Measurements from ENCODE around the gene HOXC9.

The HOXC9 gene

GRCh38 chr12:54025499-54026405, 25.8 kb downstream of the HOXC9 start:
- WGBS (ENCODE audit: extremely low coverage, insufficient coverage, low lambda C conversion rate) = no CpG with 5 or more reads among the region's 7 CpGs
- H3K27me3 ChIP-seq (ENCODE audit: insufficient read depth, low read length, poor library complexity) = peaks cover 92% of the 10 kb centered on the region

GRCh38 chr12:54026640-54027441, 26.9 kb downstream of the HOXC9 start:
- no peak overlapping the region for H3K23ac ChIP-seq (ENCODE audit: low read length)
- H3K9ac ChIP-seq (ENCODE audit: low read length) = no peak overlapping the region
- H3K4me1 ChIP-seq (ENCODE audit: control insufficient read depth, low read depth, low read length) = no peaks in the 10 kb centered on the region
- no peak overlapping the region for H4K8ac ChIP-seq (ENCODE audit: low read depth, low read length)
- no peak overlapping the region for H2BK15ac ChIP-seq (replicated peaks; ENCODE audit: low read depth)
- no peaks in the 10 kb centered on the region for H3K79me2 ChIP-seq (ENCODE audit: control insufficient read depth, insufficient read depth, low read length)
- H3K18ac ChIP-seq (ENCODE audit: low read length) = no peak overlapping the region
- H3K79me1 ChIP-seq (ENCODE audit: low read length) = no peaks in the 10 kb centered on the region
- no peak overlapping the region for H2AK5ac ChIP-seq (ENCODE audit: low read length)
- H3K4me3 ChIP-seq (ENCODE audit: low read length) = no peak overlapping the region
- no peak overlapping the region for H4K5ac ChIP-seq (ENCODE audit: low read length)
- no peaks in the 10 kb centered on the region for H3K36me3 ChIP-seq (ENCODE audit: control insufficient read depth, insufficient read depth, low read length)
- DNase-seq = no peak
- H3K27me3 ChIP-seq (ENCODE audit: insufficient read depth, low read length, poor library complexity) = peaks cover 92% of the 10 kb centered on the region
- no peak overlapping the region for H3K4ac ChIP-seq (ENCODE audit: low read depth, low read length)
- H2BK120ac ChIP-seq (ENCODE audit: low read depth, low read length) = no peak overlapping the region
- no peak overlapping the region for H3K27ac ChIP-seq (ENCODE audit: low read depth, low read length)
- H3K4me2 ChIP-seq (ENCODE audit: low read length) = no peak overlapping the region
- WGBS (ENCODE audit: extremely low coverage, insufficient coverage, low lambda C conversion rate) = no CpG with 5 or more reads among the region's 22 CpGs
- H3K56ac ChIP-seq (ENCODE audit: low read length) = no peak overlapping the region
- no peak overlapping the region for H2BK5ac ChIP-seq (ENCODE audit: low read length)

More at GRCh38 chr12:54025499-54026405, 25.8 kb downstream of the HOXC9 start:
- H3K9ac ChIP-seq (ENCODE audit: low read length) = no peak overlapping the region
- H4K5ac ChIP-seq (ENCODE audit: low read length) = no peak overlapping the region
- no peak overlapping the region for H2BK15ac ChIP-seq (replicated peaks; ENCODE audit: low read depth)
- no peak overlapping the region for H3K18ac ChIP-seq (ENCODE audit: low read length)
- no peak overlapping the region for H4K8ac ChIP-seq (ENCODE audit: low read depth, low read length)
- no peak overlapping the region for H2BK120ac ChIP-seq (ENCODE audit: low read depth, low read length)
- no peak overlapping the region for H3K23ac ChIP-seq (ENCODE audit: low read length)
- no peaks in the 10 kb centered on the region for H3K79me2 ChIP-seq (ENCODE audit: control insufficient read depth, insufficient read depth, low read length)
- H2BK5ac ChIP-seq (ENCODE audit: low read length) = no peak overlapping the region
- H3K79me1 ChIP-seq (ENCODE audit: low read length) = no peaks in the 10 kb centered on the region
- H3K56ac ChIP-seq (ENCODE audit: low read length) = no peak overlapping the region
- no peak overlapping the region for H3K4me3 ChIP-seq (ENCODE audit: low read length)
- H3K27ac ChIP-seq (ENCODE audit: low read depth, low read length) = no peak overlapping the region
- DNase-seq = no peak
- no peak overlapping the region for H3K4ac ChIP-seq (ENCODE audit: low read depth, low read length)
- H3K4me2 ChIP-seq (ENCODE audit: low read length) = no peak overlapping the region
- H2AK5ac ChIP-seq (ENCODE audit: low read length) = no peak overlapping the region
- no peaks in the 10 kb centered on the region for H3K36me3 ChIP-seq (ENCODE audit: control insufficient read depth, insufficient read depth, low read length)
- no peaks in the 10 kb centered on the region for H3K4me1 ChIP-seq (ENCODE audit: control insufficient read depth, low read depth, low read length)

- Histone ChIP-seq H3K27me3 (ENCODE audit: insufficient read depth, low read length, poor library complexity) (peaks cover 94% of the 10 kb centered on the region), H3K23ac (ENCODE audit: low read length) (no peak overlapping the region), H3K27ac (ENCODE audit: low read depth, low read length) (no peak overlapping the region)
Observed at GRCh38 chr12:54027442-54027786, 27.5 kb downstream of the HOXC9 start.

DNA sequence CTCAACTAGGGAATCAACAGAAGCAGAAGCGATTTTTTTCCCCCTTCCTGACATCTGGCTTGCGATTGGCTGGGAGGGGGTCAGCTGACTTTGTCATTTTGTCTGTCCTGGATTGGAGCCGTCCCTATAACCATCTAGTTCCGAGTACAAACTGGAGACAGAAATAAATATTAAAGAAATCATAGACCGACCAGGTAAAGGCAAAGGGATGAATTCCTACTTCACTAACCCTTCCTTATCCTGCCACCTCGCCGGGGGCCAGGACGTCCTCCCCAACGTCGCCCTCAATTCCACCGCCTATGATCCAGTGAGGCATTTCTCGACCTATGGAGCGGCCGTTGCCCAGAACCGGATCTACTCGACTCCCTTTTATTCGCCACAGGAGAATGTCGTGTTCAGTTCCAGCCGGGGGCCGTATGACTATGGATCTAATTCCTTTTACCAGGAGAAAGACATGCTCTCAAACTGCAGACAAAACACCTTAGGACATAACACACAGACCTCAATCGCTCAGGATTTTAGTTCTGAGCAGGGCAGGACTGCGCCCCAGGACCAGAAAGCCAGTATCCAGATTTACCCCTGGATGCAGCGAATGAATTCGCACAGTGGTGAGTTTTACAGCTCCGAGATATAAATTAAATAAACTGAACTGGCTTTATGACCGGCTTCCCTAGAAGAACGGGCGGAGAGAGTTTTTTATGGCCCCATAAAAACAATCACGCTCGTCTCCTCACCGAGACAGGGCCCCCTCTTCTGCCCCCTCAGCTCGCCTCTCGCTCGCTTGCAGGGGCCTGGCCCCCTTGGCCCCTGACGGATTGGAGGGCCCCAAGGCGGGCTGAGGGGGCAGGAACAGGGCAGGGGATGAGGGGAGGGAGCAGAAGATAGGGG, 28.6 kb downstream of the HOXC9 start, which contains the start of gene HOXC6:
HOXC6 (plus strand) TSS at position 127 of the 888 bp plus-strand sequence; CDS start at position 209, 82 bp downstream.
- Histone ChIP-seq H3K79me2 (ENCODE audit: control insufficient read depth, insufficient read depth, low read length) (no peaks in the 10 kb centered on the region), H3K4me3 (ENCODE audit: low read length) (no peak within 1 kb of the TSS), H3K4ac (ENCODE audit: low read depth, low read length) (no peak within 1 kb of the TSS), H4K5ac (ENCODE audit: low read length) (no peak within 1 kb of the TSS), H3K23ac (ENCODE audit: low read length) (no peak within 1 kb of the TSS), H2BK120ac (ENCODE audit: low read depth, low read length) (no peak within 1 kb of the TSS), H2BK15ac (replicated peaks; ENCODE audit: low read depth) (no peak within 1 kb of the TSS), H3K27me3 (ENCODE audit: insufficient read depth, low read length, poor library complexity) (peaks cover 92% of the 10 kb centered on the region), H3K9ac (ENCODE audit: low read length) (no peak within 1 kb of the TSS), H2AK5ac (ENCODE audit: low read length) (no peak within 1 kb of the TSS), H3K79me1 (ENCODE audit: low read length) (no peaks in the 10 kb centered on the region), H3K27ac (ENCODE audit: low read depth, low read length) (no peak within 1 kb of the TSS), H3K4me1 (ENCODE audit: control insufficient read depth, low read depth, low read length) (no peaks in the 10 kb centered on the region), H3K18ac (ENCODE audit: low read length) (no peak within 1 kb of the TSS), H2BK5ac (ENCODE audit: low read length) (no peak within 1 kb of the TSS), H3K36me3 (ENCODE audit: control insufficient read depth, insufficient read depth, low read length) (no peaks in the 10 kb centered on the region), H3K56ac (ENCODE audit: low read length) (no peak within 1 kb of the TSS), H3K4me2 (ENCODE audit: low read length) (no peak within 1 kb of the TSS), H4K8ac (ENCODE audit: low read depth, low read length) (no peak within 1 kb of the TSS)
- DNase-seq = no peak
- no CpG with 5 or more reads among the region's 36 CpGs for WGBS (ENCODE audit: extremely low coverage, insufficient coverage, low lambda C conversion rate)

More at GRCh38 chr12:54027442-54027786, 27.5 kb downstream of the HOXC9 start:
- no peak for DNase-seq
- H3K79me1 ChIP-seq (ENCODE audit: low read length) = no peaks in the 10 kb centered on the region
- no peaks in the 10 kb centered on the region for H3K4me1 ChIP-seq (ENCODE audit: control insufficient read depth, low read depth, low read length)
- H2BK5ac ChIP-seq (ENCODE audit: low read length) = no peak overlapping the region
- no peak overlapping the region for H2BK15ac ChIP-seq (replicated peaks; ENCODE audit: low read depth)
- no peak overlapping the region for H2BK120ac ChIP-seq (ENCODE audit: low read depth, low read length)
- no peak overlapping the region for H3K4me2 ChIP-seq (ENCODE audit: low read length)
- no peak overlapping the region for H2AK5ac ChIP-seq (ENCODE audit: low read length)
- no peak overlapping the region for H3K4me3 ChIP-seq (ENCODE audit: low read length)
- no peaks in the 10 kb centered on the region for H3K79me2 ChIP-seq (ENCODE audit: control insufficient read depth, insufficient read depth, low read length)
- H3K56ac ChIP-seq (ENCODE audit: low read length) = no peak overlapping the region
- H3K18ac ChIP-seq (ENCODE audit: low read length) = no peak overlapping the region
- H4K5ac ChIP-seq (ENCODE audit: low read length) = no peak overlapping the region
- H3K36me3 ChIP-seq (ENCODE audit: control insufficient read depth, insufficient read depth, low read length) = no peaks in the 10 kb centered on the region
- WGBS (ENCODE audit: extremely low coverage, insufficient coverage, low lambda C conversion rate) = 100% methylated on average over 1 of the region's 3 CpGs
- H4K8ac ChIP-seq (ENCODE audit: low read depth, low read length) = no peak overlapping the region
- no peak overlapping the region for H3K4ac ChIP-seq (ENCODE audit: low read depth, low read length)
- no peak overlapping the region for H3K9ac ChIP-seq (ENCODE audit: low read length)

DNA sequence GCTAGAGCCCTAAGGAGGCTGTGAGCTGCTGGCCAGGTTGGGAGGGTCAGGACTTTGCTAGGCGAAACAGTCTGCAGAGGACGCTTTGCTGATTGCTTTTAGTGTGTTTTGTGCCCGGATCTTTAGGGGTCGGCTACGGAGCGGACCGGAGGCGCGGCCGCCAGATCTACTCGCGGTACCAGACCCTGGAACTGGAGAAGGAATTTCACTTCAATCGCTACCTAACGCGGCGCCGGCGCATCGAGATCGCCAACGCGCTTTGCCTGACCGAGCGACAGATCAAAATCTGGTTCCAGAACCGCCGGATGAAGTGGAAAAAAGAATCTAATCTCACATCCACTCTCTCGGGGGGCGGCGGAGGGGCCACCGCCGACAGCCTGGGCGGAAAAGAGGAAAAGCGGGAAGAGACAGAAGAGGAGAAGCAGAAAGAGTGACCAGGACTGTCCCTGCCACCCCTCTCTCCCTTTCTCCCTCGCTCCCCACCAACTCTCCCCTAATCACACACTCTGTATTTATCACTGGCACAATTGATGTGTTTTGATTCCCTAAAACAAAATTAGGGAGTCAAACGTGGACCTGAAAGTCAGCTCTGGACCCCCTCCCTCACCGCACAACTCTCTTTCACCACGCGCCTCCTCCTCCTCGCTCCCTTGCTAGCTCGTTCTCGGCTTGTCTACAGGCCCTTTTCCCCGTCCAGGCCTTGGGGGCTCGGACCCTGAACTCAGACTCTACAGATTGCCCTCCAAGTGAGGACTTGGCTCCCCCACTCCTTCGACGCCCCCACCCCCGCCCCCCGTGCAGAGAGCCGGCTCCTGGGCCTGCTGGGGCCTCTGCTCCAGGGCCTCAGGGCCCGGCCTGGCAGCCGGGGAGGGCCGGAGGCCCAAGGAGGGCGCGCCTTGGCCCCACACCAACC, 29.8 kb downstream of the HOXC9 start:
- no peak overlapping the region for H2BK5ac ChIP-seq (ENCODE audit: low read length)
- H3K4me2 ChIP-seq (ENCODE audit: low read length) = peak overlapping the region; percentile 36
- H3K4me3 ChIP-seq (ENCODE audit: low read length) = no peak overlapping the region
- H3K36me3 ChIP-seq (ENCODE audit: control insufficient read depth, insufficient read depth, low read length) = no peaks in the 10 kb centered on the region
- no peak overlapping the region for H4K5ac ChIP-seq (ENCODE audit: low read length)
- no peak overlapping the region for H2BK15ac ChIP-seq (replicated peaks; ENCODE audit: low read depth)
- H3K56ac ChIP-seq (ENCODE audit: low read length) = peak overlapping the region; percentile 34
- H3K18ac ChIP-seq (ENCODE audit: low read length) = no peak overlapping the region
- no peak overlapping the region for H2BK120ac ChIP-seq (ENCODE audit: low read depth, low read length)
- no CpG with 5 or more reads among the region's 53 CpGs for WGBS (ENCODE audit: extremely low coverage, insufficient coverage, low lambda C conversion rate)
- no peak overlapping the region for H3K27ac ChIP-seq (ENCODE audit: low read depth, low read length)
- H3K79me1 ChIP-seq (ENCODE audit: low read length) = no peaks in the 10 kb centered on the region
- H2AK5ac ChIP-seq (ENCODE audit: low read length) = no peak overlapping the region
- H3K4me1 ChIP-seq (ENCODE audit: control insufficient read depth, low read depth, low read length) = no peaks in the 10 kb centered on the region
- H3K79me2 ChIP-seq (ENCODE audit: control insufficient read depth, insufficient read depth, low read length) = no peaks in the 10 kb centered on the region
- H4K8ac ChIP-seq (ENCODE audit: low read depth, low read length) = no peak overlapping the region
- no peak overlapping the region for H3K4ac ChIP-seq (ENCODE audit: low read depth, low read length)
- peak overlapping the region; percentile 19 for H3K9ac ChIP-seq (ENCODE audit: low read length)
- no peak overlapping the region for H3K23ac ChIP-seq (ENCODE audit: low read length)
- H3K27me3 ChIP-seq (ENCODE audit: insufficient read depth, low read length, poor library complexity) = peaks cover 86% of the 10 kb centered on the region
- peak; percentile 49 for DNase-seq

All from mesendoderm (in vitro differentiated cells).